Activated CD8-positive, alpha-beta T cell treated with anti-CD3 and anti-CD28 coated beads for 36 hours (primary cell): Measurements from ENCODE around the gene FASN. TPM values are rescaled to one million over a fixed set of nuclear protein-coding genes. Genes with fewer than 3 reads are reported as not detected.

Source experiments
- ATAC-seq: fragments of 200-7000 bp; cut with Tn5 transposase; one replicate; pipeline ENCODE4 v1.10.0; 2021; ENCODE audit warnings: mild to moderate bottlenecking, moderate library complexity
- CTCF ChIA-PET: fragments of 350-600 bp; sonication (Branson Sonifier 250); formaldehyde crosslinking; loops from one replicate; lab custom pipeline; 2021; ENCODE audit warnings: antibody characterized with exemption; lab: Charles Lee
- POLR2A ChIA-PET: fragments of 350-600 bp; sonication (Branson Sonifier 250); formaldehyde crosslinking; loops from one replicate; lab custom pipeline; 2021; ENCODE audit warnings: antibody characterized with exemption; lab: Charles Lee
- DNase-seq: peaks from one replicate; pipeline ENCODE4 v3.0.0-alpha.2; 2020
- H3K27ac Mint-ChIP-seq: one replicate; pipeline ENCODE4 v1.8.0; 2021; ENCODE audit warnings: mild to moderate bottlenecking, mixed read lengths
- H3K27me3 Mint-ChIP-seq: one replicate; pipeline ENCODE4 v1.8.0; 2021; ENCODE audit warnings: mixed read lengths
- H3K36me3 Mint-ChIP-seq: one replicate; pipeline ENCODE4 v1.8.0; 2021; ENCODE audit warnings: low read depth, mixed read lengths
- H3K4me1 Mint-ChIP-seq: one replicate; pipeline ENCODE4 v1.8.0; 2021; ENCODE audit warnings: low read depth, mixed read lengths
- H3K4me3 Mint-ChIP-seq: one replicate; pipeline ENCODE4 v1.8.0; 2021; ENCODE audit warnings: mild to moderate bottlenecking, moderate library complexity, mixed read lengths
- H3K9me3 Mint-ChIP-seq: one replicate; pipeline ENCODE4 v1.8.0; 2021; ENCODE audit warnings: mixed read lengths
- CTCF ChIP-seq: fragments of 200-600 bp; IDR thresholded peaks from one replicate; pipeline ENCODE4 v1.8.0; 2022; ENCODE audit warnings: antibody characterized with exemption, mild to moderate bottlenecking
- intact Hi-C: fragments of 100-400 bp; cut with micrococcal nuclease; formaldehyde crosslinking; loops from one replicate; pipeline ENCODE4 v1.10.0; 2022
- total RNA-seq, 2 experiments: library from RNA; stranded (reverse); gene quantifications; one replicate each; pipeline ENCODE4 v1.2.3, GENCODE V29; 2021

The FASN gene
- total RNA-seq, 2 experiments from 2014 or later: 250 to 260 TPM

- intact Hi-C loops: no loop called here
- POLR2A ChIA-PET: interaction anchor here (1.2 to 7.4 kb wide), 3 partner anchors 8 to 28 kb away, joined by 4 to 98 read pairs (median 4); partner anchors contain the start of genes GPS1 and RFNG
- Mint-ChIP-seq H3K27ac (no peak overlapping the region), H3K9me3 (no peaks in the 10 kb centered on the region), H3K4me1 (peaks cover 9% of the 10 kb centered on the region), H3K27me3 (no peaks in the 10 kb centered on the region), H3K4me3 (no peak overlapping the region), H3K36me3 (peaks cover 1% of the 10 kb centered on the region)
- DNase-seq (no peak), ATAC-seq (no peak)
- no peak for TF ChIP-seq CTCF
- CTCF ChIA-PET: interaction anchor here (2.2 kb wide), 1 partner anchor 30 kb away, joined by 5 read pairs; no protein-coding TSS in a partner anchor
Observed at GRCh38 chr17:82060614-82061013, 37.4 kb downstream of the FASN start.

GRCh38 chr17:82060001-82060380, 38.0 kb downstream of the FASN start:
- intact Hi-C loops: no loop called here
- no peak for TF ChIP-seq CTCF
- POLR2A ChIA-PET: interaction anchor here (1.0 to 1.9 kb wide), 4 partner anchors 11 to 39 kb away, joined by 3 to 4 read pairs (median 4); partner anchors contain the start of gene FASN
- DNase-seq: no peak
- Mint-ChIP-seq H3K4me1 (peaks cover 9% of the 10 kb centered on the region), H3K4me3 (no peak overlapping the region), H3K27me3 (no peaks in the 10 kb centered on the region), H3K9me3 (no peaks in the 10 kb centered on the region), H3K27ac (no peak overlapping the region), H3K36me3 (peaks cover 1% of the 10 kb centered on the region)
- CTCF ChIA-PET: interaction anchor here (2.2 kb wide), 1 partner anchor 30 kb away, joined by 5 read pairs; no protein-coding TSS in a partner anchor
- ATAC-seq: no peak

- TF ChIP-seq CTCF: no peak
- Mint-ChIP-seq H3K4me3 (no peak overlapping the region), H3K9me3 (no peaks in the 10 kb centered on the region), H3K27me3 (no peaks in the 10 kb centered on the region), H3K27ac (no peak overlapping the region), H3K36me3 (peaks cover 3% of the 10 kb centered on the region), H3K4me1 (peaks cover 8% of the 10 kb centered on the region)
- intact Hi-C loops: no loop called here
- no peak for ATAC-seq
- POLR2A ChIA-PET: interaction anchor here (0.7 to 1.9 kb wide), 6 partner anchors 10 to 167 kb away, joined by 3 to 4 read pairs (median 3); partner anchors contain the start of gene FASN
- no peak for DNase-seq
- CTCF ChIA-PET: interaction anchor here (2.2 kb wide), 1 partner anchor 29 kb away, joined by 5 read pairs; no protein-coding TSS in a partner anchor
Observed at GRCh38 chr17:82059272-82060000, 38.6 kb downstream of the FASN start.

- H3K27ac Mint-ChIP-seq: no peak overlapping the region
- no peak for ATAC-seq
- no peaks in the 10 kb centered on the region for H3K27me3 Mint-ChIP-seq
- no peak for TF ChIP-seq CTCF
- H3K36me3 Mint-ChIP-seq: peaks cover 3% of the 10 kb centered on the region
- intact Hi-C loops: no loop called here
- peaks cover 3% of the 10 kb centered on the region for H3K4me1 Mint-ChIP-seq
- no peak for DNase-seq
- no peaks in the 10 kb centered on the region for H3K9me3 Mint-ChIP-seq
- ChIA-PET POLR2A (interaction anchor here (0.7 to 1.9 kb wide), 5 partner anchors 10 to 166 kb away, joined by 3 to 4 read pairs (median 3); partner anchors contain the start of gene FASN), CTCF (interaction anchor here (2.2 kb wide), 1 partner anchor 29 kb away, joined by 5 read pairs; no protein-coding TSS in a partner anchor)
- H3K4me3 Mint-ChIP-seq: no peak overlapping the region
Observed at GRCh38 chr17:82058855-82059249, 39.2 kb downstream of the FASN start.
